Hematopoietic multipotent progenitor cell (in vitro differentiated cells): Measurements from ENCODE around the gene IL23R. TPM values are rescaled to one million over a fixed set of nuclear protein-coding genes. Genes with fewer than 3 reads are reported as not detected.
A peak's percentile ranks its signal among the peaks of the same experiment; 100 is the strongest.
"Not testable (repeated sequence)": the region's sequence is repeated elsewhere in the genome, so short reads cannot be mapped to it uniquely, and the experiment has no call there.

Experiments used
- DNase-seq, 3 donors: peaks; one replicate each; pipeline ENCODE4 v3.0.0-alpha.2; 2011 to 2015; ENCODE audit warnings: low read depth in 2 of 3, low spot score in 2 of 3
- total RNA-seq: library from RNA; depleted of rRNA; stranded (reverse); fragments of >200 nt; gene quantifications from one replicate; pipeline ENCODE4 v1.2.3, GENCODE V29; 2012

IL23R gene
- total RNA-seq, 1 donor = not detected

DNA sequence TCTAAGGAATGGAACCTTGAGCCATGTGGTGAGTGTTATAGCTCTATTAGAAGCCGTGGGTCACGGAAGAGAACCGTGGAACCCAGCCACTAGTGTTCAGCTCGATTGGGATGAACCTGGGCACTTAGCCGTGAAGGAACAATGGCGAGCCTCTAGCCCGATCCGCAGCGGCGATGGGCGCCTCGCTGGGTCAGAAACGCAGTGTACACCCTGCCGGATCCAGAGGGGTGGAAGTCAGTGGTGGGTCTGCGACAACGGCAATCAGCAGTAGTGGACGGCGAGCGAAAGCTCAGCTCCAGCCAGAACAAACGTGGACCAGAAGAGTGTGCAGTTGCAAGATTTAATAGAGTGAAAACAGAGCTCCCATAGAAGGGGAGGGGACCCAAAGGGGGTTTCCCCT, 18.3 kb upstream of the IL23R start:
- DNase-seq = not testable (repeated sequence)

DNA sequence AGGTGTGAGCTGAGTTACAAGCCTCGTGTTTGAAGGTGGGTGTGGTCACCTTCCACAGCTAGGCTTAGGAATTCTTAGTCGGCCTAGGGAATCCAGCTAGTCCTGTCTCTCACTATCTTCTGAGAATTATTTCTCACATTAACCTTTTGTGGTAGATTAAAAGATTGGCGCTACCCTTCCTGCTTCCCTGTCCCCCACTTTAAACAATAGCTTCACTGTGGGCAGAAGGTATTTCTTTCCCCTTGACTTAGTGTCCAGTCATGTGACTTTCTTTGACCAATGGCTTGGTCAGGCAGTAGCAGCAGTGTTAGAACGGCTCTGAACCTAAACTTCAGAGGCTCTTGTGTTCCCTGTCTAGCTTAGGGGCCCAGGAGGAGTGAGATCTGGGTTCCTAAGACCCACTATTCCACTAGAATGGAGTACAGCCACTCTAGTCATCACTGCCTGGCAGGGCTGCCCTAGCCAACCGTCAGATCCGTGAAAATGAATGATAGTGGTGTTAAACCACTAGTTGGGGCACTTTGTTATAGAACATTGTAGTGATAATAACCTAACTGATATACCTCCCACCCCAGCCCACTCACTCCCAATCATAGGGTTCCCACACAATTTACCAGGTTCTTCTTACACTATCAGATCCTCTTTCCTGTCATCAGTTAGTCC, 17.6 kb upstream of the IL23R start:
- no peak for DNase-seq

DNA sequence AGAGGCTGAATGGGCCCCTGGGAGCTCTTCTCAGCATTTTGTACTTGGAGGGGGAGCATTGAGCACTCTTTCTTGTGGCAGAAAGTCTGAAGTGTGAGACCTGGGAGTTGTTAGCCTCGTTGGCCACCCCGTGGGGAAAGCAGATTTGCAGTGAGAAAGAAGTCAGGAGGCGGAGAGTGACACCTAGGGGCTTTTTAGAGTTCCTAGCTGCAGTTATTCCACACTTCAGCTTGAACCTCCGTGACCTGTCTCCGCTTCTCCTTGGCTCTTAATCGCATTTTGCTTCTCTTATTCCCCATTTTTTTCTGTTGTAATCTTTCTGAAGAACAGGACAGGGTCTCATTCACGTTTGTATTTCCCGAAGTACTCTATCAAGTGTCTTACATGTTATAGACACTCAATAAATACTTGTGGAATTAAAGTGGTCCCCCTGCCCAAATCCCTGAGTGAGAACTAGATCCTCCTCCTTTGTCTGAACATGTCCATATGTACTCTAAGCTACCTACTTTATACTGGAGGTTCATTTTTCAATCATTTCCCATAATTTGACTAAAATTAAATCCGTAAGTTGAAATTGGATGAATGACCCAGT, 17.0 kb upstream of the IL23R start:
- DNase-seq = peak; percentile 16 to 89 (median 76)

DNA sequence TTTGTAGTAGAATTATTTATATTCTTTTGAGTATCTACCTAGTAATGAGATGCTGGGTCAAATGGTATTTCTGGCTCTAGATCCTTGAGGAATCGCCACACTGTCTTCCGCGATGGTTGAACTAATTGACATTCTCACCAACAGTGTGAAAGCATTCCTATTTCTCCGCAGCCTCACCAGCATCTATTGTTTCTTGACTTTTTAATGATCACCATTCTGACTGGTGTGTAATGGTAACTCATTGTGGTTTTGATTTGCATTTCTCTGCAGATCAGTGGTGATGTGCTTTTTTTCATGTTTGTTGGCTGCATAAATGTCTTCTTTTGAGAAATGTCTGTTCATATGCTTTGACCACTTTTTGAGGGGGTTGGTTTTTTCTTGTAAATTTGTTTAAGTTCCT, 15.3 kb upstream of the IL23R start:
- no peak for DNase-seq

DNA sequence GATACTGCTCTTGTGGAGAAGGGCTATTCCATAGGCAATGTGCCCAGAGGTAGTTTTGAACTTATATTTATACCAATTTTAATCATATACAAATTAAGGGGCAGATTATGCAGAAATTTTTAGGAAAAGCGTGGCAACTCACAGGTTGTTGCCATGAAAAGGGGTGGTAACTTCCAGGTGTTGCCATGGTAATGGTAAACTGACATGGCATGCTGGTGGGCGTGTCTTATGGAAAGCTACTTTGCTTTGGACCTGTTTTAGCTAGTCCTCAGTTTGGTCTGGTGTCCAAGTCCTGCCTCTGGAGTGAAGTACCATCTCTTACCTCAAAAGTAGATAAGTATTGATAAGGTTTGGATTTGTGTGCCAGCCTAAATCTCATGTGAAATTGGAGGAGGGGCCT, 7.9 kb upstream of the IL23R start:
- no peak for DNase-seq

DNA sequence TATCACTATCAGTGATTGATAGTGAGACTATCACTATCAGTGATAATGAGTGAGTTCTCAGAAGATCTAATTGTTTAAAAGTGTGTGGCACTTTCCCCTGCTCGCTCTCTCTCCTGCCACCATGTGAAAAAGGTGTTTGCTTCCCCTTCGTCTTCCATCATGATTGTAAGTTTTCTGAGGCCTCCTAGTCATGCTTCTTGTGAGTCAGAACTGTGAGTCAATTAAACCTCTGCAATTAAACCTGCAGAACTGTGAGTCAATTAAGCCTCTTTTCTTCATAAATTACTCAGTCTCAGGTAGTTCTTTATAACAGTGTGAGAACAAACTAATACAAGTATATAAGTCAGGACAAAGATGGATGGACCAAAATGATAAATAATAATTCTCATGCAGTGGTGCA, 7.0 kb upstream of the IL23R start:
- DNase-seq = no peak

DNA sequence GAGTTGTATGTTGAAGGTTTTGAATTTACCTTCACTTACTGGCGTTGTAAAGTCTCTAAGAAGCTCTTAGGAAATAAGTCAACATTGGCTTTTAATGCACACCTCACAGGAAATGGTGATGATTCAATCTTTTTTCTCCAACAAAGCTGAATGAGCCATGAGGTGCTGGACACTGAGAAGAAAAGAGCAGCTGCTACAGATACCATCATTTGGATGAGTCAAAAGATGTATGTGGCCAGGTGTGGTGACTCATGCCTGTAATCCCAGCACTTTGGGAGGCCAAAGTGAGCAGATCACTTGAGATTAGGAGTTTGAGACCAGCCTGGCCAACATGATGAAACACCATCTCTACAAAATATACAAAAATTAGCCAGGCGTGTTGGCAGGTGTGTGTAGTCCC, 3.3 kb upstream of the IL23R start:
- peak in 1 of 3 donors; percentile 13 for DNase-seq

DNA sequence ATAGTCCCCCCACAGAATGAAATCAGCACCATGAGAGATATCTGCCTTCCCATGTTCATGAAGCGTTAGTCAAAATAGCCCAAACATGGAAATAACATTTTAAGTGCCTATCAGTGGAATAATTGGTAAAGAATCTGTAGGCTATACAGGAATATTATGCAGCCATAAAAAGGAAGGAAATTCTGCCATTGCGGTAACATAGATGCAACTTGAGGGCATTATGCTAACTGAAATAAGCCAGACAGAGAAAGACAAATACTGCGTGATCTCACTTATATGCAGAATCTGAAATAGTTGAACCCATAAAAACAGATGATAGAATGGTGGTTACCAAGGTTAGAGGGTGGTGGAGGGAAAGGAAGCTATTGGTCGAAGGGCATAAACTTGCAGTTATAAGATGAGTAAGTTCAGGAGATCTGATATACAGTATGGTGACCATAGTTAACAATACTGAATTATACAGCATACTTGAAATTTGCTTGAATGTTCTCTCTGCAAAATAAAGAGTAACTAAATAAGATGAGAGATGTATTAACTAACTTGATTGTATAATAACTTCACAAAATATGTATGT, 699 bp upstream of the IL23R start:
- no peak for DNase-seq

DNA sequence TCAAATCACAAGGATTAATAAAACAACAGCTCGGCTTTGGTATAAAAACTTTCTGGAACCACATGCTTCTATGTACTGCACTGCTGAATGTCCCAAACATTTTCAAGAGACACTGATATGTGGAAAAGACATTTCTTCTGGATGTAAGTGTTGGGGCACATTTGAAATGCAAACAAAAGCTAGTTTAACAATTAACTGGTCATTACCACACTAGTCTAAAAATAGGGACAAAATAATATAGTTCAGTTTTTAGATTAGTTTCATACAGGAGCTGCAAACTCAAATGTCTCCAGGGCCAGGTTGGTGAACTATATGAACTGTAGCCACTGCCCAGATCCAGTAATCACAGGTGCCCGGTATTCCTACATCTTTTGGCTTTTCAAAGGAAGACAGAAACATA, 3.2 kb downstream of the IL23R start:
- no peak for DNase-seq

DNA sequence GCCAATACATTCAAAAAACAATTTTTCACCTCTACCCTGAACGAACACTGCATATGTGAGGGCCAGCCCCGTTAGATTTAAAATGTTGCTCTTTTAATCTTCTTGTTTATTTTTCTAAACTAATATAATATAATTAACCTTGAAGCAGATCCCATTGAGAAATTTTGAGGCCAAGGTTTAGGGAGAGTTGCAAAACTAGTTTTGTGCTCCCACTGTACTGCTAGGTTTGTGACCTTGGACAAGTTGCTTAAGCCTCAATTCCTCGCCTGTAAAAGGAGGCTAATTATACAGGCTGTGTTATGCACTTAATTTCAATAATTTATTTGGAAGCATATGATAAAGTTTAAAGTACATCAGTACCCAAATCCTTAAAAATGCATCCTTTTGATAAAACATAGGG, 3.7 kb downstream of the IL23R start:
- no peak for DNase-seq

DNA sequence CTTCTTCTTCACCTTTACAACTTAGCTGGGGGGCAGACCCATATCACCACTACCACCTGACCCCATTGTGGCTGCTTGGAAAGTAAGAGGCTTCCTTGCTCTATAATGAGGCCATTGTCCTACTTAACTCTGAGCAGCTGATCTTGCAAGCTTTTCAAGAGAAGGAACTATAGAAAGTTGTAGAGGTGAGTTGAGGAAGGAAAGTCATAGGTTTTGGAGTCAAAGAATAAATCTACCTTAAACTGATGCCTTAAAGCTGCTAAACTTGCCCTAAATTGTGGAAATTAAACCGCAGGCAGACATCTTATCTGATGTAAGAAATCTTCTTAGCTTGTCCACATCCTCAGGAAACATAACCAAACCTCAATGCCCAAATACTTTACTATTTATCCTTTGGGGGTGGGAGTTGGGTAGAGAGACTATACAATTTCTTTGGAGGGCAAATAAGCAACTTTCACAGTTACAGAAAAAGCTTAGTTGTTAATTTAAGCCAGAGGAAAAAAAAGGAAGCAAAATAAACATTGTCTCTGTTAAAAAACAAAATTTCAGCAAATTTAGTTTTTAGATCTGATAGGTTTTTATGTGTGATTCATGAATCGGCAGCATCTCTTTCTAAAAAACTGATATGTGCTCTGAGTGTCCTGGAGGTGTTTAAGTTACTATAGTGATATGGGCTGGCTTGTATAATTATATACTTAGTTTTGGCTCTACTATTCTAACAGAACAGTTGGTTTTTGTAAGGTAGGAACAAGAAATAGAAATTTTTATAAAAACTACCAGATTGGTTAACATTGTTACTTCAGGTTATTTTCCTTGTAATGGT, 4.7 kb downstream of the IL23R start:
- peak in 2 of 3 donors; percentile 25 to 59 for DNase-seq

DNA sequence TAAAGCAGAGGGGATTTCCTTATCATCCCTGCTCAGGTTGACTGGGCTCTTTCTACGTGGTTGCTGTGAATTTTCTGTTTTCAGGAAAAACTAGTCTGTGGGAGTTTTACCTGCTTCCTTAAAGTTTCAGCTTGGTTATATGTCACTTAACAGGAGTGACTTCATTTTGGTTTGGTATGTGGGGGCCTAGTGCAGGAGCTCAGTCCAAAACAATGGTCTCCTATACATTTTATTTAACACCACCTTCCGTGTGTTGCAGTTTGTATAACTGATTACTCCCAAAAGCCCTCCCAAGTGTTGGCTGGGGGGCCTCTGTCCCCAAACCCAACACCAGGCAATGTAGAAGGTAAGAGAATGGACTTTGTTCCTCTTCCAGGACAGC, 5.3 kb downstream of the IL23R start:
- no peak for DNase-seq

DNA sequence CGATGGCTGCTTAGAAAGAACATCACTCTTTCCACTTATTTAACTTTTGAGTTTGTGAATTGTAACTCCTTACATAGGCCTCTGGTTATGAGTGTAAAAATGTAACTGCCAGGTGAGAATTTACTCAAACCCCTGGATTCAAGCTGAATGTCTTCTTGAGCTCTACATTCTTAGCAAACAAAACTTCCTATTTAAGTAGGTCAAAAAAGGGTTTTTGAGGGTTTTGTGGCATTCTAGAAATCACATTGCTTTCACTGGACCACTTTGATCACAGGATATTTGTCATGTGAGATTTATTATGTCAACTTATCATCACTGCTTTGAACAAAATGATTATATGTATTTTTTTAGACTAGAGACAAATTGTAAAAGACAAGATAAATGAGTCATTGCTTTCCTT, 5.7 kb downstream of the IL23R start:
- DNase-seq = no peak

DNA sequence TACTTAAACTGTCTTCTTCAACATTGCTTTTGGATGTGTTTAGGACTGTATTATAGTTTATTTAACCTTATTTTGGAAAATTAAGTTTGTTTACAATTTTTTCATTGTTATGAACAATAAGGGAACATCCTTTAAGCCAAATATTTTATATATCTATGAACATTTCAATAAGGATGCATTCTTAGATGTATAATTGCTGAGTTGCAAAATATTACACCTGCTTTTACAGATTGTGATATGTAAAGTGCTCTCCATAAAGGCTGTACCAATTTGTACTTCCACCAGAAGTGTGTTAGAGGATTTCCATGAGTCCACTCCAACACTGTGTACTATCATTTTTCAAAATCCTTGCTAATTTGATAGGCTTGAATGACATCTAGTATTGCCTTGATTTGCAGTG, 7.7 kb downstream of the IL23R start:
- no peak for DNase-seq

DNA sequence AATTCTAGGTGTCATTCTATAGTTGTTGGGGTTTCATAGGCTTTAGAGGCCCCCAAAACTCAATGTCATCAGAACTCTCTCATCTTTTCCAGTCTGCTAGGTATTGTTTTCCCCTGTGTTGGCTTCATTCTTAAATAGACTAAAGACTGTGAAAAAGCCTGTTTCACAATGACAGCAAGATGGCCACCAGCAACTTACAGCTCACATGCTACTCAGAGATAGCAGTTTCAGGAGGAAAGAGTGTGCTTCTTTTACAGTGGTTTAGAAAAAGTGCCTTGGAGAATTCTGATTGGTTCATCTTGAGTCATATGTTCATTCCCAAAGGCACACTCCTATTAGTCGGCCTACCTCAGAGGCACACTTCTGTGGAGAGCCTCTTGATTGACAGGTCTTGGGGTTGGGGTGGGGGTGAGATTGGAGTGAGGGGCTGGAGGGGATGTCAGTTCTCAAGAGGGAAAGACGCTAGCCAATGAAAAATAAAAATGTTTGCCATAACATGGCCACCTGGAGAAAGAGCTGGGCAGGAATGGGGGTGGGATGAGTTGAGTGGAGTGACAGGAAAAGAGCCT, 8.5 kb downstream of the IL23R start:
- DNase-seq = no peak

DNA sequence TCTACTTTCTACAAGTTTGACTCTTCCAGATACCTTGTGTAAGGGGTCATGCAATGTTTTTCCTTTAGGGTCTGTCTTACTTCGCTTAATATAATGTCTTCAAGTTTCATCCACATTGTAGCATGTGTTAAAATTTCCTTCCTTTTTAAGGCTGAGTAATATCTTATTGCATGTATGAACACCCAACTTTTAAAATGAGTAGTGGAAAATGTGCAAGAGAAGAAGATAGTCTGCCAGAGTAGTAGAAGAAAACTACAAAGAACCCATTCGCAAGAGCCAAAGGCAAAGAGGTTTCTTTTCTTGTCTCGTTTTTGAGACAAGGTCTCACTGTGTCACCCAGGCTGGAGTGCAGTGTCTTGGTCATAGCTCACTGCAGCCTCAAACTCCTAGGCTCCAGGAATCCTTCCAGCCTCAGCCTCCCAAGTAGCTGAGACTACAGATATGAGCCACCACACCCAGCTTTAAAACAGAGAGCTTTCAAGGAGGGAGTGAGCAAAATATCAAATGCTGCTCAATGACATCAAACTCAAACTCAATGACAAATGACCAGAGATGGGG, 9.4 kb downstream of the IL23R start:
- DNase-seq = no peak

DNA sequence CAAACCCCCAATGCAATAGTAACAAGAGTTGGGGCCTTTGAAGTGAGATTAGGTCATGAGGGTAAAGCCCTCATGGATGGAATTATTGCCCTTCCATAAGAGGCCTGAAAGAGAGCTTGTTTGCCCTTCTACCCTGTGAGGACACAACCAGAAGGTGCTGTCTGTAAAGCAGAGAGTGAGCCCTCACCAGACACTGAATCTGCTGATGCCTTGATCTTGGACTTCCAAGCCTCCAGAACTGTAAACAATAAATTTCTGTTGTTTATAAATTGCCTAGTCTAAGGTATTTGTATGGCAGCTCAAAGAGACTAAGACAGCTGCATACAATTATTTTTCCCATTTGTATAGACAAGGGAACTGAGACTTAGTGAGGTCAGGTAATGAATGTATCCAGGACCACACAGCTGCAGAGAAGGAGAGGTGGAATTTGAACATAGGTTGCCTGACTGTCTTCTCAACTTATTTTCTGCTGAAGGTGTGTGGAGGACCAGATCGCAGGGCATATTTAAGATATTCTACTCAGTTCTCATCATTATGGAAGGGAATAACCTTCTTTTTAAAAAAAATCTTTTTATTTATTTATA, 18.7 kb downstream of the IL23R start:
- no peak for DNase-seq

DNA sequence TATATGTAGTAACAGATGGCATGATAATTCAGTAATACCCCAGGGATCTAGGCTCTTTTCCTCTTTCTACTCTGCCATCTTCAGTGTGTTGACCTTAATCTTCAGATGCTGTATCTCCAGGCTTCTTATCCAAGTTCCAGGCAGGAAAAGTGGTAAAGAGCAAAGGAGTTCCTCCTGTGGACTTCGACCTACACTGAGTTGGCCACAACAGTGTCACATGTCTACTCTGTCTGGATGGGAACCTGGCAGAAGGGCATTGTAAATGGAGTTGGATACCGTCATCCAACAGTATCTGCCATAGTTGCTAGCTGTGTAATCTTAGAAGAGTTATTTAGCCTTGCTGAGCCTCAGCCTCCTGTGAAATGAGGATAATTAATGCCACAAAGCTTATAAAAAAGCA, 21.9 kb downstream of the IL23R start:
- no peak for DNase-seq

DNA sequence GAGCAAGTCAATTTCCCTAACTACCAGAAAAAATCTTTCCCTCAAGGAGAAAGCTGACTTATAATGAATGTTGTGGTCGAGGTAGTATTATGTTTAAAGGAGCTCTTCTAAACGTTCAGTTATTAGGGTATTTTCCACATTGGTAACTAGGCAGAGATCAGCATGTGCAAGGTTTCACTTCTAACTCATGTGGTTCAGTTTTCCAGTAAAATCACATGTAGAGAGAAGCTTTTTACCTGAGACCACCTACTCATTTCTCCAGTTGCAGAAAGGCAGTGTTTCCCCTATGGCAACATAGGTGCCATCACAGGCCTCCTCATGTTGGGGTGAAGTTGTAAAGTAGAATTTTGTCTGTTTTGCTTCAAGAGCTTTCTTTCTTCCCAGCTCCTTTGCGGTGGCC, 23.7 kb downstream of the IL23R start:
- DNase-seq = no peak

DNA sequence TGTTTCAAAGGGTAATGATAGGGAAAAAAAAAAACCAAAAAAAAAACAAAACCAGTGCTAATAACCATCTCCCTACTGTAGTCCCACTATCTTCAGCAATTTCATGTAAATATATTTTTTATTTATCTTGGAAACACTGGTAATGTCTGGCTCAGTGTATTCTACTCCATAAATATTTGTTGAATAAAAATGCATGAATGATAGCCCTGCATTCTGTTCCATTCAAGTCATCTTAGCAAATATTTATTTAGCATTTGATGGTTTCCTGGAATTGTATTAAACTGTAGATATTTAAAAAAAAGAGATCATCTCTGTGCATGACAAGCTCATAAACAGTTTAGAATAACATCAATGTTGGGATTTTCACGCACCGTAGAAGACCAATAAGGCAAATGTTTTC, 24.2 kb downstream of the IL23R start:
- DNase-seq = no peak

DNA sequence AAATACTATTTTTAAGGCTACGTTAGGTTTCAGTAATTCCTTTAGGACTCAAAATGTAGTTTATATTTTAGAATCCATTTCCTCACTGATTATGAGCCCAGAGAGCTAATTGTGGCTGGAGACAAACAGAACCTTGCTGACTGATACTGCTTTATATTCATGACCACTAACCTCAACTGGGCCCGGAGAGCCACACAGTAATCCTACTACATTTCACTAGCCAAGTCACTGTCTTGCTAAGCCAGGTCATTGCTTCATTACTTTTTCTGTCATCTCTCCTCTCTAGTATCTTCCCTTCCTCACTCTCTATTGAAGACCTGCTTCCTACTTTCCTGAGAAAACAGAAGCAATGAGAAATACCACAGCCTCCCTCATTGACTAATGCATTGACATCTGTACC, 24.7 kb downstream of the IL23R start:
- DNase-seq = no peak
